ENCODE data around the gene CCDC17. TPM values are rescaled to one million over a fixed set of nuclear protein-coding genes. Genes with fewer than 3 reads are reported as not detected.

CCDC17 gene
- total RNA-seq, 4 donors from 2014 or later, result 9.0 to 21.3 (median 10.0) TPM

DNA sequence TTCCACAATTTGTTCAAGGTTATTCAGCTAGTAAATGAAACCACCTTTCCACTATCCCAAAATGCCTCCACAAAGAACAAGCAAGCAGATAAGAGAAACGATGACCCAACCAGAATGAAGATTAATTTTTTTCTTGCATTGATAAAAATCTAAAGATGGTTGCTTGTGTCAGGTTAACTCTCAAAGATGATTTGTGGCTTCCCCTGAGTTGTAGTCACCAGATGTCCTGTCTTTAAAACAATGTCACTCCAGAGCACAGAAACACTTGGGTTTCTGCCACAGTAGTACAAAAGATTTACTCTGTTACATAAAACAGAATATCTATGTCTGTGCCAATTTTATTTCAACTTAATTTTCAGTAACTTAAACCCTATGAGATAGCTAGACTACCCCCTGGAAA lies 11.4 kb upstream of the CCDC17 start:
- Histone ChIP-seq H3K9me3 (no peaks in the 10 kb centered on the region), H3K27ac (no peak overlapping the region), H3K4me3 (no peak overlapping the region), H3K36me3 (peaks cover 0 to 92% (median 47%) of the 10 kb centered on the region in 4 donors), H3K27me3 (no peaks in the 10 kb centered on the region), H3K4me1 (no peaks in the 10 kb centered on the region)
- TF ChIP-seq EP300 (IDR thresholded peaks at IDR 0.05; ENCODE audit: low read depth) (no peak), POLR2AphosphoS5 (IDR thresholded peaks at IDR 0.05) (no peak), POLR2A (IDR thresholded peaks at IDR 0.05) (no peak)
- TF ChIP-seq, protein P1, sequence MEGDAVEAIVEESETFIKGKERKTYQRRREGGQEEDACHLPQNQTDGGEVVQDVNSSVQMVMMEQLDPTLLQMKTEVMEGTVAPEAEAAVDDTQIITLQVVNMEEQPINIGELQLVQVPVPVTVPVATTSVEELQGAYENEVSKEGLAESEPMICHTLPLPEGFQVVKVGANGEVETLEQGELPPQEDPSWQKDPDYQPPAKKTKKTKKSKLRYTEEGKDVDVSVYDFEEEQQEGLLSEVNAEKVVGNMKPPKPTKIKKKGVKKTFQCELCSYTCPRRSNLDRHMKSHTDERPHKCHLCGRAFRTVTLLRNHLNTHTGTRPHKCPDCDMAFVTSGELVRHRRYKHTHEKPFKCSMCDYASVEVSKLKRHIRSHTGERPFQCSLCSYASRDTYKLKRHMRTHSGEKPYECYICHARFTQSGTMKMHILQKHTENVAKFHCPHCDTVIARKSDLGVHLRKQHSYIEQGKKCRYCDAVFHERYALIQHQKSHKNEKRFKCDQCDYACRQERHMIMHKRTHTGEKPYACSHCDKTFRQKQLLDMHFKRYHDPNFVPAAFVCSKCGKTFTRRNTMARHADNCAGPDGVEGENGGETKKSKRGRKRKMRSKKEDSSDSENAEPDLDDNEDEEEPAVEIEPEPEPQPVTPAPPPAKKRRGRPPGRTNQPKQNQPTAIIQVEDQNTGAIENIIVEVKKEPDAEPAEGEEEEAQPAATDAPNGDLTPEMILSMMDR (IDR thresholded peaks at IDR 0.05), result no peak
- intact Hi-C loops (cut with DNase I; ENCODE audit: low total_unique reads) (no loop called here), in situ Hi-C loops (cut with MboI; ENCODE audit: low pct_ligation_motif_present in 1 of 4, low pct_unique_long_range_greater_than_20kb in 1 of 4, low sequenced_read_pairs in 3 of 4) (no loop called here)
- 38 to 66% methylated on average over 1 of the region's 1 CpG for WGBS, 2 donors (ENCODE audit: low coverage in 1 of 2)
- DNase-seq, result no peak

GRCh38 chr1:45630429-45630828 lies 6.6 kb upstream of the CCDC17 start:
- no peaks in the 10 kb centered on the region for H3K4me1 ChIP-seq
- H3K27me3 ChIP-seq, result no peaks in the 10 kb centered on the region
- TF ChIP-seq POLR2AphosphoS5 (IDR thresholded peaks at IDR 0.05) (no peak), EP300 (IDR thresholded peaks at IDR 0.05; ENCODE audit: low read depth) (no peak), POLR2A (IDR thresholded peaks at IDR 0.05) (no peak)
- TF ChIP-seq, protein P1 (IDR thresholded peaks at IDR 0.05), result no peak
- no peaks in the 10 kb centered on the region for H3K9me3 ChIP-seq
- in situ Hi-C loops (cut with MboI; ENCODE audit: low pct_ligation_motif_present in 1 of 4, low pct_unique_long_range_greater_than_20kb in 1 of 4, low sequenced_read_pairs in 3 of 4), result no loop called here
- no peak for DNase-seq
- H3K27ac ChIP-seq, result no peak overlapping the region
- H3K36me3 ChIP-seq, result peaks cover 2 to 86% (median 44%) of the 10 kb centered on the region in 4 donors
- 20 to 58% methylated on average over 1 of the region's 1 CpG for WGBS, 2 donors (ENCODE audit: low coverage in 1 of 2)
- intact Hi-C loops (cut with DNase I; ENCODE audit: low total_unique reads), result no loop called here
- H3K4me3 ChIP-seq, result no peak overlapping the region

DNA sequence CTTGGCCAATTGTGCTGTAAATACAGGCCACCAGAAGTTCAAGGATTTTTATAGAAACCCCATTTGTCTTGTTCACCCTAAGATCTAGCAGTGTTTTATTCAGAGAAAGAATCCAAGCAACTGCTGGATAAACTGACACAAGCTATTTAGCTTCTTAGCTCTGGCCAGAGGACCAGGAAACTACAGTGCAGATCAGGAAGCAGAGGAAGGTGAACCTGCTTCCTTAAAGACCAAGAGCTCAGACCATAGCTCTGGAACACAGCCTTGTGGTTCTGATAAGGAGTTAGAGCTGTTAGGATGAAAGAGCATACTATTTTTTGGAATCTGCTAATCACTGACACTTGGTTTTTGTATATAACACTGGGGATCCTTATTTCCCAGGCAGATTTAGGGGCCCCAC lies 5.2 kb upstream of the CCDC17 start:
- H3K4me1 ChIP-seq, result no peaks in the 10 kb centered on the region
- DNase-seq, result no peak
- no peak for TF ChIP-seq POLR2A (IDR thresholded peaks at IDR 0.05)
- no peak for TF ChIP-seq EP300 (IDR thresholded peaks at IDR 0.05; ENCODE audit: low read depth)
- TF ChIP-seq, protein P1 (IDR thresholded peaks at IDR 0.05), result no peak
- no peak for TF ChIP-seq POLR2AphosphoS5 (IDR thresholded peaks at IDR 0.05)
- H3K4me3 ChIP-seq, result no peak overlapping the region
- intact Hi-C loops (cut with DNase I; ENCODE audit: low total_unique reads), result no loop called here
- H3K27ac ChIP-seq, result no peak overlapping the region
- no peaks in the 10 kb centered on the region for H3K27me3 ChIP-seq
- peaks cover 2 to 77% (median 39%) of the 10 kb centered on the region in 4 donors for H3K36me3 ChIP-seq
- H3K9me3 ChIP-seq, result no peaks in the 10 kb centered on the region
- in situ Hi-C loops (cut with MboI; ENCODE audit: low pct_ligation_motif_present in 1 of 4, low pct_unique_long_range_greater_than_20kb in 1 of 4, low sequenced_read_pairs in 3 of 4), result no loop called here

DNA sequence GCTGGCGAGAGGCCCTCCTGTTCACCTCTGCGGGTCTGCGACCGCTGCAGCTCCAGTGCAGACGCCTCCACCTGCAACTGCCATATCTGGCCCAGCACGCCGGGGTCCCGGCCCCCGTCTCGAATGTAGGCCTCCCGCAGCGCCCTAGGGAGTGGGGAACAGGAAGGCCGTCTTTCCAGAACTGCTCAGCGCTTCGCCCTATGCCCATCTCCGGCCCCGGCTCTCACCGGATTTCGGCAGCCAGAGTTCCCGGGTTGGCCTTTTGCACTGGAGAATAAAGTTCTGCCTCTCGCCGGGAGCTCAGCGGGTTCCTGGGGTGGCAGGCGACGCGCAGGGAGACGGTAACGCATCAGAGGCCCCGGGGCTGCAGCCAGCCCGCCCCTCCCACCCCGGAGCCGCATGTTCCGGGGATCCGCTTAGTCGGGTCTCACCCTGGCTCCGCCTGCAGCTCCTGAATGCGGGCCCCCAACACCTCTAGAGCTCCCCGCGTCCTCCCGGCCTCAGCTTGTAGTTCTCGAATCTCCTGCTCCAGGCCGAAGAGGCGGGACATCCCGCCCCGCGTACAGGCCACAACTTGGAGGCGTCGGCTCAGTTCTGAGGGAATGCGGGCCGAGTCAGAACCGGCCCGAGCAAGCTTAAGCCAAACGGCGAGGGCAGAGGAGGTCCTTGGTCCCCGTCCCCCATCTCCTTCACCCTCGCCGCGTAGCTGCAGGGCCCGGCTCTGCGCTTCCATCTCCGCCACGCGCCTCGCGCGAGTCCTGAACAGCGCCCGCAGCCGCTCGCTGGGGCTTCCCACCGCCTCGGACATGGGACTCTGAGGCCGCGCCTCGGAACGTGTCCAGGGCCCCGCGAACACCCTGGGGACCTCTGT lies 1.1 kb downstream of the CCDC17 start:
- no peaks in the 10 kb centered on the region for H3K9me3 ChIP-seq
- no peak for TF ChIP-seq POLR2A (IDR thresholded peaks at IDR 0.05)
- TF ChIP-seq POLR2AphosphoS5 (IDR thresholded peaks at IDR 0.05), result peak in 1 of 3 donors; percentile 7
- TF ChIP-seq EP300 (IDR thresholded peaks at IDR 0.05; ENCODE audit: low read depth), result no peak
- intact Hi-C loops (cut with DNase I; ENCODE audit: low total_unique reads) (no loop called here), in situ Hi-C loops (cut with MboI; ENCODE audit: low pct_ligation_motif_present in 1 of 4, low pct_unique_long_range_greater_than_20kb in 1 of 4, low sequenced_read_pairs in 3 of 4) (no loop called here)
- H3K27ac ChIP-seq, result peak overlapping the region in 1 of 4 donors; percentile 13
- no peak for DNase-seq
- peak overlapping the region in 2 of 4 donors; percentile 4 to 9 for H3K4me3 ChIP-seq
- WGBS, 2 donors (ENCODE audit: low coverage in 1 of 2), result 80 to 93% methylated on average over 8 to 57 of the region's 78 CpGs
- H3K36me3 ChIP-seq, result peaks cover 0 to 23% (median 10%) of the 10 kb centered on the region in 4 donors
- peaks cover 2 to 12% (median 6%) of the 10 kb centered on the region in 4 donors for H3K4me1 ChIP-seq
- no peaks in the 10 kb centered on the region for H3K27me3 ChIP-seq
